Cerebellar nuclear complex (tissue), 1 donor: Measurements from ENCODE around the gene CNOT1.
"Not testable (repeated sequence)": the region's sequence is repeated elsewhere in the genome, so short reads cannot be mapped to it uniquely, and the experiment has no call there.

Experiments used
- DNase-seq, 2 experiments: peaks; one replicate each; lab custom pipeline; 2025; lab: John Stamatoyannopoulos, UW

Gene CNOT1

DNA sequence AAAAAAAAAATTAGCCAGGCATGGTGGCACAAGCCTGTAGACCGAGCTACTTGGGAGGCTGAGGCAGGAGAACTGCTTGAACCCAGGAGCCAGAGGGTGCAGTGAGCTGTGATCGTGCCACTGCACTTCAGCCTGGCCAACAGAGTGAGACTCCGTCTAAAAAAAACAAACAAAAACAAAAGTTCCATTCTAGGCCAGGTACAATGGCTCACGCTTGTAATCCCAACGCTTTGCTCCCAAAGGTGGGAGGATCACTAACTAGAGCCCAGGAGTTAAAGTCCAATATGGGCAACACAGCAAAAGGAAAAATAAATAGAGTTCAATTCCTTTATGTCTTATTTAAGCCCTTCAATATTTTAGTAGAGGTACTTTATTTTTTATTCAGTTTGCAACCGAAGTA, 47.5 kb downstream of the CNOT1 start:
- DNase-seq = no peak

DNA sequence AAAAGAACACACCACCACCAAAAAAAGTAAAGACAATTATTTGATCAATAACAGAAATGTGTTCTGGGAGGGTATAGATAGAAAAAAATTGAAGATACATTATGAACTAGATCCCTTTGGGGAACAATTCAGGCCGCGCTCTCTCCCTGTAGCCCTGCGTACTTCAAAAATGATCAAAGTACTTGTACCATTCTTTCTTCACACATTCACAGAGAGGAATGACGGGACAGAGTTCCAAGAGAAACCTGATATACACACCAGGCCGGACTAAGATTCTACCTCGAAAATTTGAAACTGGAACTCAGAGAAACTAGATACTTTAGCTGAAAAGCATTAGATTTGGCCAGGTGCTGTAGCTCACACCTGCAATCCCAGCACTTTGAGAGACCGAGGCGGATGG, 50.0 kb downstream of the CNOT1 start:
- DNase-seq = no peak

DNA sequence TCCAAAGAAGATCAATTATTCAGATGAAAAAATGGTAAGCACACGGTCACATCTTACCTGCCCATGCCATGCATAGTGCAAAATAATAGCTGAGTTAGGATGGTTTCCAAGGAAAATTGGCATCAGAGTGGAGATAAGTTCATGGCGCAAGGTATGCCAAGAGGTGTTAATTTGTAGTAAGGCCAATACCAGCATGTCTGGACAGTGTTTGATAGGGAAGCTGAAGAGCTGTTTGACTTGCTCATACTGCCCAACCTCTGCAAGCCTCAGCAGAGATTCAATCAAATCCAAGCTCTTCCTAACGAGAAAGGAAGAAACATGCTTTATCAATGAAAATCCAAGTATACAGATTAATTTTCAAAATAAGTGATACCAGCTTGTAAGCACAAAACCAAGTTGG, 51.0 kb downstream of the CNOT1 start:
- no peak for DNase-seq

DNA sequence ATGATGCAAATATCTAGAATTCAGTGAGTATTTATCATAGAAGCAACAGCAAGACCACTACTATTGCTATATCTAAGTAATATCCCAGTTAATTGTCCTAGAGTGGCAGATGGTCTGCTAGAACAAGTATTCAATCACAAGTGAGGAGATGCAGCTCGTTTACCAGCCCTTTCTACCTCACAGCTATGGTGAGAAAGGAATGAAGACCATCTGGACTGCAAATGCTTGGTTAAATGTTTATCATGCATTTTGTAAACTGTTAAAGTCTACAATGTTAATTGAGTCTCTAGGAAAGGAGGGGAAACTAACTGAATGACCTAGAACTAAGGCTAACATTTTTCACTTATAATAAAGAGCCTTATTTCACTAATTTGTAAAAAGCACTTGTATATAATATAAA, 52.5 kb downstream of the CNOT1 start:
- no peak for DNase-seq

DNA sequence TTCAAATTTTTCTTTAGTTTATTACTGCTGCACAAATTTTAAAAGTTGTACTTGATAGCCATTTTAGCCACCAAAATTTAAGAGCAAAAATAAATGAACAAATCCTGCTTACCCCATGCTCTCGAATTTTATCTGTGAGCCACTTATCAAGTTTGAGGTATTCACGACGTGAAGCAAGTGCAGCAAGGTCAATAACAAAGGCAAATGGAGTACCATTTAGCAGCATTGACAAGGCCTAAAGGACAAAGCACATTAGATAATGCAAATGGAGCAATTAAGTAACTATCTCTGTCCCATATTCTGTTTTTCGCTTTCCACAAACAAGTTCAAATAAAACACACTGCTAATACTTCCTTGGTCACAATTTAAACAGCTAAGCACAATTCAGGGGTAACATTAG, 54.7 kb downstream of the CNOT1 start:
- DNase-seq = no peak

DNA sequence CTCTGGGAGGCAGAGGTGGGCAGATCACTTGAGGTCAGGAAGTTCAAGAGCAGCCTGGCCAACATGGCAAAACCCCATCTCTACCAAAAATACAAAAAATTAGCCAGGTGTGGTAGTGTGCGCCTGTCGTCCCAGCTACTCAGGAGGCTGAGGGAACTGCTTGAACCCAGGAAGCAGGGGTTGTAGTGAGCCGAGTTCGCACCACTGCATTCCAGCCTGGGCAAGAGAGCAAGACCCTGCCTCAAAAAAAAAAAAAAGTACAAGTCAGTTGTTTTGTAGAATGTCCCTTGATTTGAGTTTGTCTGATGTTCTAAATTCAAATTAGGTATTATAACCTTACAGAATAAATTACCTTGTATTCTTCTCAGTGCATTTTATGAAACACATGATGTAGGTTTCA, 63.9 kb downstream of the CNOT1 start:
- not testable (repeated sequence) for DNase-seq

DNA sequence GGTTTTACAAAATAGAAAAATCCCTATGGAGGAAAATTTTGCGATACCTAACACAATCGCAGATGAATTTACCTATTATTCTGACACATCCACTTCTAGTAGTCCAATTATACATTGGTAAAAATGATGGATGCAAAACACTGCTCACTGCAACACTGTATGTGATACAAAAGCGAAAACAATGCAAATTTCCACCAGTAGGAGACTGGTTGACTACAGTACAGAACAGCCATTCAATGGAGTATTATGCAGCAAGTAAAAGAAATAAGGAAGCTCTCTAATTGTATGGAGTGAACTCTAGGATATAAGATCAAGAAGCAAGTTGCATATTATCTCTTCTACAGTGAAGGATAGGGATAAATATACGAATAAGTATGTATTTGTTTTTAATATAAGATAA, 65.9 kb downstream of the CNOT1 start:
- DNase-seq = no peak

DNA sequence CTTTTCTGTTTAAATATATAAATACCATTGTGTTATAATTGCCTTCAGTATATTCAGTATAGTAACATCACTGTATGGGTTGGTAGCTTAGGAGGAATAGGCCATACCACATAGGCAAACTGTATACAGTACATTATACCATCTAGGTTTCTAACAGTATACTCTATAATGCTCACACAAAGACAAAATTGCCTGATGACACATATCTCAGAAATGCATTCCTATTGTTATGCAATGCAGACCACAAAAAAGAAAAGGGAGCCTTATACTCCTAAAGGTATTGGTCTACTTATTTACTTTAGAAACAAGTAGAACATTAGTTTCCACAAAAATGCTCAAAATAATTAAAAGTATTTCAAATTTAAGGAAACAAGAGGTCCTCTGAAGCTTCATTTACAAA, 66.4 kb downstream of the CNOT1 start:
- no peak for DNase-seq

DNA sequence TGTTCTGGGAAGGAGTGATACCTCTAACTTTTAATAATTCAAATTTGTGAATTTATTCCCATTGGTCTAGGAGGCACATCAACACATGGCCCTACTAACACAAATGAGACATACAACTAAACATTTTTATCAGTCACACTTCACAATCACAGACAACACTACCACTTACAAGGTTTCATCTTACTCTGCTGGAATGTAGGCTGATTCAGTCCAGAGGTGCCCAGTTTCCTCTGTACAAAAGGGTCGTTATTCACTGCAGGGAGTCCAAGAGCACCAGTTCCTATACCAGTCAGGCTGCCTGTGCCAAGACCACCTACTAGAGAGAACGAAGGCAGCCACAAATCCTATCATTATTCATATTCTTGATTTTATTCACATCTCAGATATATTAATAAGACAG, 72.9 kb downstream of the CNOT1 start:
- no peak for DNase-seq

DNA sequence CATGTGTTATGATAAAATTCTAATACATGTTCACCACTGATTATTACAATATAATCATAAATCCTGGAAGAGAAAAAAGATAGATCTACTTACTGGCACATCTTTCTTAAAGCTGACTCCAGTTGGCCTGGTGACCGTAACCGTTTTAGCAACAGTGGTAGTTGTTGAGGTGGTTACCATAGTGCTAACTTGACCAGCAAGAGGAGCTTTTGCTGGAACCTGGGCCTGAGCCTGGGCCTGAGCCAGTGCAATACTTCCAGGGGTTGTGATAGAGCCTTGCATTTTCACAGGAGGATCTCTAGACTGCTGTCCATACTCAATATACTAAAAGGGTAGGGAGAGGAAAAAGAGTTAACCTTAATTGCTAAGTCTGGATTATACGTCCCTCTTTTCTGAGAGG, 78.1 kb downstream of the CNOT1 start:
- DNase-seq = no peak

DNA sequence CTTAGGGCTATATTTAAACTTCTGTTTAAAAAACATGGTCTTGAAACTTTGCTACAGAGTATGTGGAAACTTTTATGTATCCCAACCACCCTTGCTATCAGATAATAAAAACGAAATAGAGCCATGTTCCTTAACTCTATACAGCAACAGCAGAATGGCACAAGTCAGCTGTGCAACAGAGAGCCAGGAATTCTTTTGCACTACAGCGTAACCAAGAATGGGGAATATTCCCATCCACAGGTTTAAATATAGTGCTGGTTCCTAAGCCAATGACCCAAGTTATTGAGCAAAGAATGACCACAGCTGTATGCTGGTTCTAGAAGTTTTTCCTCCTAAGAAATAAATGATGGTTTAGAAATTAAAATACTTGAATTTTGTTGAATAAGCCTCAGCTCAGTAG, 81.2 kb downstream of the CNOT1 start:
- DNase-seq = no peak

DNA sequence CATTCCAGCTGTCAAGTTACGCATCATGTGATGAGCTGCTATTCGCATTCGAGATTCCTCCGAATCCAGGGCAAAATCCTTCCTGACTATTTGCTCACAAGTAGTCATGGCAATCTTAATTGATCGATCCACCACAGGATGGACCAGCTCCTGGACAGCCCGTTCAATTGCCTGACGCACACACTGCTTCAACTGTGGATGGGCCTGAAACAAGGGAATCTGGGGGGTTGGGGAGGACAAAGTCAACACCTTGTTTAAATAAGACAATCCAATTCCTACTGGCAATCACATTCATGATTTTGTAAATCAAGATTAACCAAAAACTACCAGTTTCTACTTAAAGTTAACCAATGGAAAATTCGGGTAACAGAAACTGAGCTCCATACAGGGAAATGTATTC, 85.9 kb downstream of the CNOT1 start:
- DNase-seq = no peak

DNA sequence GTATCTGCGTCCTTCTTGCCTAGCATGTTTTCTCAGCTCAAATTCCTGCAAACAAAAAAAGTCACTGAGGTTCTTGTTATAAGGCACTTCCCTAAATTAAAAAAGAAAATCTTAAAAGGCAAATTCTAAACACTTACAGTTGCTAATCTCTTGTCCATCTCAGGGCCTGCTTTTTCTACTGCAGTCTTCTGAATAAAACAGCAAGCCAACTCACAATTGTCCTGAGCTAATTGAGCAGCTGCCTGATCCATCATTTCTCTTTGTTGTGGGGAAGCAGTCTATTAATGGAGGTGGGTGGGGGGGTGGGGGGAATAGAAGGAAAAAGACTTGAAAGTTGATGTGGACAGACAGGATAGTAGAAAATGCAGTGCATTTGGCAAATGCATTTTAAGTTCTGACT, 87.3 kb downstream of the CNOT1 start:
- DNase-seq = no peak

DNA sequence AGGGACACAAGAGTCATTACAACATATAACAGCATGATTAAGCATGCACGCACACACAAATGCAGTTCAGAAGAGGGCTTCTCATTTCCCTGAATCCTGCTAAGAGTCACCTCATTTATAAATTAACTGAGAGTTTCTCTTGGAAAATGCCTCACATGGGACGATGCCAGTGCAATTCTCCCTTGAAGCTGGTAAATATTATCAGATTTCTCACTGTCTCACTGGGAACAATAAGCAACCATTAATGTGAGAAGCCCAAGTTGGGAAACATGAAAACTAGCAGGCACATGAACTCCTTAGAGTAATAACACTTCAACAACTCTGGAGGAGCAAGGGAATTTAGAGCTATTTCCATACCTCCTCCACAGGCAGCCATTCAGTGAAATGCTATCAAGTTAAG, 87.9 kb downstream of the CNOT1 start:
- DNase-seq = no peak

DNA sequence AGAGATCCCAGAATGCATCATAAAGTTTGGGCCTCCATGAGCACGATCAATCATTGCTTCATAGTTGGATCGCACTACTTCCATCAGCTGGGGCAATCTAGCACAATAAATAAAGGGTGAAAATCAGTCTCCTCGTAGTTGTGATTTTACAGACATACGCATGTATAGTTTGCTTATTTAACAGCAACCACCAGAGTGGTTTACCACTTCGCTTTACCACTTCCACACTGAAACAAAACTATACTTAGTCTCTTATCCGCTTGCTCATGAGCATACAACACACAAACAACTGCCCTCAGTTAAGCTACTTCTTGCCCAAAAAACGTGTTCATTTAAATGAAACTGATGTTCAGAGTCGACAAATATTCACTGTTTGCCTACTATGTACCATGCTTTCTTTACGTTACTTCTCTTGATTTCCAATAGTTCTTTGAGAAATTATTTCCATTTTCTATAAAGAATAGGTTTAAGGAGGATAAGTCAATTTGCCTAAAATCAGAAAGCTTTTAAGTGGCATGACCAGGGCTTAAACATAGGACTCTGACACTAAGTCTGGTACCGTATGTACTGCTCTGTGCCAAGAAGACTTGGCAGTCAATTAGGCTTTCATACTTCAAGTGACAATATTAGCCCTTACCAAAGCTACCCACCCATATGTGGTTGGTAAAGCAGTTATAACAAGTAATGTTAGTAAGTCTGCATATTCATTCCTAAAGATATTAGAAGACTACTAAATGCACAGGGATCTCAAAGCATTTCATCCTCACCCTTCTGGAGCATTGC, 92.3 kb downstream of the CNOT1 start:
- DNase-seq = no peak

DNA sequence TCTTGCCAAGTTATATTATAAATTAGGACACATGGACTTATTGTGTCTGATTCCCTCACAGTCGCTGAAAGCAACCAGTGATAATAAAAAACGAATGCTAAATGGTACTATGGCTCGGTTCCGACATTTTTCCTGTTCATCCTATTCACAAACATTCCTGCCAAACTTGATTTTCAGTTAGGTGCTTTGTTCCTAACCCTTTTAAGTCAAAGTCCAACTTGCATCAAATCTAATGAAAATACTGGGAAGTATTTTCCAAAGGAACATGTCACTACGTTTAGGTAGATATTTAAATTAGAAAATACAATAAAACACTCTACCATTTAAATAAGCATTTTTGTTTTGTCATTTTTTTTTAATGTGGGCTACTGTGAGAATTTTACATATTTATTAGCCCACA, 93.3 kb downstream of the CNOT1 start:
- DNase-seq = no peak

DNA sequence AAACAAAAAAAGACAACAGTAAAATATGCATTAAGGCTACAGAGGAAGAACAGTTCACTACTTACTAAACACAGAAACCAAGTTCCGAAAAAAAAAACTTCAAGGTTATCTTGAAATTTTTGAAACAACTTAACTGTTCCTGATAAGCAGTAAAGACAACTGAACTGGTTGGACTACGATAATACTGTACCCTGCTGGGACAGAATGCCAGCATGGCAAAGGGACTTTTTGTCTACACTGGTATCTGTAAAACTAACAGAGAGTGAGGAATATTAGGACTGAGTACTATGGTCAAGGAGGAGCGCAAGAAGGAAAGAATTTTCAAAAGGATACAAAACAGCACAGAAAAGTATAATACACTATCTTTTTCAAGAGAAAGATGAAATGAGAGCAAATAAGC, 94.5 kb downstream of the CNOT1 start:
- DNase-seq = no peak

DNA sequence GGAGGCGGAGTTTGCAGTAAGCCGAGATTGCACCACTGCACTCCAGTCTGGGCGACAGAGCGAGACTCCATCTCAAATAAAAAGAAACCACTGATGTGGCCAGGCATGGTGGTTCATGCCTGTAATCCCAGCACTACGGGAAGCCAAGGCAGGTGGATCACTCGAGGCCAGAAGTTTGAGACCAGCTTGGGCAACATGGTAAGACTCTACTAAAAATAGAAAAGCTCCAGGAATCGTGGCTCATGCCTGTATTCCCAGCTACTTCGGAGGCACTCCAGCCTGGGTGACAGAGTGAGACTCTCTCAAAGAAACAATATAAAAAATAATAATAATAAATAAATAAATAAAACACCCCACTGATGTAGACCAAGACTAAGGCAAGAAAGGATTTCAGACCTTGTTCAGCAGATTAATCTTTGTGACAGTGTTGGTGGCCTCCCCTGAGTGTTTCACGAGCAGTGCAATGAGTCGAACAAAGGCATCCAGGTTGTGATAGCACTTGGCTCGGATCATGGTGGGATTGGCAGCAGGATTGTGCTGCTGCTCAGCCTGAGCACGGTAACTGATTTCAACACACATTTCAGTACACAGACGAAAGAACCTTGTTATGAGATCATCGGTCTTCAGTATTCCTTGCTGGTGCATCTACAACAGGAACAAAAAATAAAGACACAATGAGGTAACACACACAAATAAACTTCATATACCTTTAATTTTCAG, 95.7 kb downstream of the CNOT1 start:
- DNase-seq = no peak

DNA sequence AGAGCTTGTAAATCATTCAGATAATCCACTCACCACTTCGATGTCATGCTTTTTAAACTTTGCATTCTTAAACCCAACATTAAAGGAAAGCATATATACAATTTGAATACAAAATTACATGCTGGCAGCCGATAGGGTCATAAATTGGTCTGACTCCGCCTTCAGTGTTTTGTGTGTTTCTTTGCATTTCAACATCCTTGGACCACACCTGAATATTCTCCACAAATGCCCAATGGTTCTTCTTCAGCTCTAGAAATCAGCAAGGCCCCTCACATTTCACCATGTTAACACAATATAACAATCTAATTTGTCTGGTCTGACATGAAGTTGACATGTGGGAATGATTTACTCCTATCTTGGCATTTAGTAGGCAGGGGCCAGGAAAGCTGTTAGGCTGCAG, 97.2 kb downstream of the CNOT1 start:
- DNase-seq = no peak

DNA sequence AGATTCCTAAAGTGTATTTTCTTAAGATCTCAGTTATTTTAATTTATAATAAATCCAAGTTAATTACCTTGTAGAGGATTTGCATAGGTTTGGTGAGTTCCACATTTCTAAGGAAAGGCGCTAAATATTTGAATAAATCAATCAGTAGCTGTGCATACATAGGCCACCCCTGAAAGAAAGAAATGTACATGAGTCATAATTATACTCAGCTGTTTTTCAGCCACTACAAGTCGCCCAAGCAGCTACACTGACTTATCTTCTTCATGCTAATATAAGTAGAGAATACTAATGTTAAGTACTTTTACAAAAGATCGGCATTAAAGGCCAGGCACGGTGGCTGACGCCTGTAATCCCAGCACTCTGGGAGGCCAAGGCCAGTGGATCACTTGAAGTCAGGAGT, 99.4 kb downstream of the CNOT1 start:
- no peak for DNase-seq

DNA sequence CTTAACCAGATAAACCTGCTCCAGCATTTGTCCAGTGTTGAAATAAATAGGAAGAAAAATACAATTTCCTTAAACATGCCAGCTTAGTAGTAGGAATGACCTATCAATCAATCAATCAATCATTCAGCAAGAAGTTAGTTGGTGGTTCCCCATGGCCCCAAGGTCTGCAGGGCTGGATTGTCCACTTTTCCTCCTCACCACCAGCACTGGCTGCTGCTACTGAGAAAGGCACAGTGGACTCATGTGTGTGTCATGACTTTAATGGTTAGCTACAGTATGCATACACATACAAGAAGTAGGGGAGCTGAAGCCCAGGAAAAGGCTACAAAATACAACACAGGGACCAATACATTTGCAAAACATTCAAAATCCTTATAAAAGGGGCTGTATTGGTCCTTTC, 109.9 kb downstream of the CNOT1 start:
- no peak for DNase-seq

DNA sequence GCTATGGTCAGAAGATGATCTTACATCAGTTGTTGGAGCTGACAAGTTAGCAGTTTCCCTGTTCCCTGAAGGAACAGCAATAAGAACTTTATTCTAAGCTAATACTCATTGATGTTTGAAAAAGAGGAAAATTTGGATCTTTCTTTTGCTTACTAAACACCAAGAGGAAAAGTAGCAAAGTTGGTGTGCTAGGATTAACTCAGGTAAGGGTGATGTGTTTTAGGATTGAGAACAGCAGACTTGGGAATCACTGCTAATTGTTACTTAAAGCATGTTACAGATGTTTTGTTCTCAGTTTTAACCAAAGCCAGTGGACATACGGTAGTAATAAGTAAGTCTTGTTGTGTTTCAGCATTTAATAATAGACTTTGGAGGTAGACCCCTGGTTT, 110.7 kb downstream of the CNOT1 start:
- DNase-seq = no peak

DNA sequence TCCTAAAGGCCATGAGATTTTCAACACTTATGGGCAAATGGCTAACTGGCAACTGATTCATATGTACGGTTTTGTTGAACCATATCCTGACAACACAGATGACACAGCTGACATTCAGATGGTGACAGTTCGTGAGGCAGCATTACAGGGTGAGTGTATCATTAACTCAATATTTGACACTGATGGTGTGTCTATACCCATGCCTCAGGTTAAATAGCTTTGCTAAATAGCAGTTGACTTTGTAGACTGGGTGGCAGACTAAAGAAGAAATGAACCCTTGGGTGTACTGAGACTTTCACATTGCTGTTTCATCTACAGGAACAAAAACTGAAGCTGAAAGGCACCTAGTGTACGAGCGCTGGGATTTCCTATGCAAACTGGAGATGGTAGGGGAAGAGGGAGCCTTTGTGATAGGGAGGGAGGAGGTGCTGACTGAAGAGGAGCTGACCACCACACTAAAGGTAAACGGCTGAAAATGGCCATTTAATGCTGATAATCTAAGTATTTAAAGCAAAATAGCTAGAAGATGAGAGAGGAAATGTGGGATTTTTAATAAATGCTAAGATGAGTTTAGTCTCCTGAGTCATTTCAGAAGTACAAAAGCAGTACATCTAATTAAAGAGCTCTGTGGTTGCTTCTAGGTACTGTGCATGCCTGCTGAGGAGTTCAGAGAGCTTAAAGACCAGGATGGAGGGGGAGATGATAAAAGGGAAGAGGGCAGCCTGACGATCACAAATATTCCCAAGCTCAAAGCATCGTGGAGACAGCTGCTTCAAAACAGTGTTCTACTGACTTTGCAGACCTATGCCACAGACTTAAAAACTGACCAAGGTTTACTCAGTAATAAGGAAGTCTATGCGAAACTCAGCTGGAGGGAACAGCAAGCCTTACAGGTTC, 111.3 kb downstream of the CNOT1 start:
- no peak for DNase-seq
